Mesodermal cell (in vitro differentiated cells): Measurements from ENCODE around the gene SLC6A9.

ENCODE experiments used
- H3K27ac ChIP-seq: 2 replicates; pipeline ENCODE4 v1.7.0; 2013; ENCODE audit warnings: mild to moderate bottlenecking, low read depth, low read length, moderate library complexity; ENCODE audit not compliant: severe bottlenecking
- H3K36me3 ChIP-seq: 2 replicates; pipeline ENCODE4 v1.7.1; 2013; ENCODE audit warnings: mild to moderate bottlenecking, low read length, moderate library complexity; ENCODE audit not compliant: control insufficient read depth, insufficient read depth
- H3K4me1 ChIP-seq: one replicate; pipeline ENCODE4 v1.7.1; 2013; ENCODE audit warnings: mild to moderate bottlenecking, low read length; ENCODE audit not compliant: insufficient read depth, control insufficient read depth, poor library complexity, severe bottlenecking
- H3K4me3 ChIP-seq: 2 replicates; pipeline ENCODE4 v1.7.0; 2013; ENCODE audit warnings: low read length, control low read depth, mild to moderate bottlenecking; ENCODE audit not compliant: insufficient read depth, poor library complexity, severe bottlenecking; ENCODE audit errors: extremely low read depth
- H3K9me3 ChIP-seq: 2 replicates; pipeline ENCODE4 v1.7.1; 2013; ENCODE audit warnings: mild to moderate bottlenecking, low read length, moderate library complexity; ENCODE audit not compliant: control insufficient read depth
- WGBS, 2 experiments: methylation state at CpG; one replicate each; pipeline ENCODE4 v1.1.5; 2013; ENCODE audit warnings: missing lambda C conversion rate in 2 of 2; ENCODE audit not compliant: insufficient coverage in 2 of 2; 5-methylcytosine and 5-hydroxymethylcytosine counted together

The SLC6A9 gene

DNA sequence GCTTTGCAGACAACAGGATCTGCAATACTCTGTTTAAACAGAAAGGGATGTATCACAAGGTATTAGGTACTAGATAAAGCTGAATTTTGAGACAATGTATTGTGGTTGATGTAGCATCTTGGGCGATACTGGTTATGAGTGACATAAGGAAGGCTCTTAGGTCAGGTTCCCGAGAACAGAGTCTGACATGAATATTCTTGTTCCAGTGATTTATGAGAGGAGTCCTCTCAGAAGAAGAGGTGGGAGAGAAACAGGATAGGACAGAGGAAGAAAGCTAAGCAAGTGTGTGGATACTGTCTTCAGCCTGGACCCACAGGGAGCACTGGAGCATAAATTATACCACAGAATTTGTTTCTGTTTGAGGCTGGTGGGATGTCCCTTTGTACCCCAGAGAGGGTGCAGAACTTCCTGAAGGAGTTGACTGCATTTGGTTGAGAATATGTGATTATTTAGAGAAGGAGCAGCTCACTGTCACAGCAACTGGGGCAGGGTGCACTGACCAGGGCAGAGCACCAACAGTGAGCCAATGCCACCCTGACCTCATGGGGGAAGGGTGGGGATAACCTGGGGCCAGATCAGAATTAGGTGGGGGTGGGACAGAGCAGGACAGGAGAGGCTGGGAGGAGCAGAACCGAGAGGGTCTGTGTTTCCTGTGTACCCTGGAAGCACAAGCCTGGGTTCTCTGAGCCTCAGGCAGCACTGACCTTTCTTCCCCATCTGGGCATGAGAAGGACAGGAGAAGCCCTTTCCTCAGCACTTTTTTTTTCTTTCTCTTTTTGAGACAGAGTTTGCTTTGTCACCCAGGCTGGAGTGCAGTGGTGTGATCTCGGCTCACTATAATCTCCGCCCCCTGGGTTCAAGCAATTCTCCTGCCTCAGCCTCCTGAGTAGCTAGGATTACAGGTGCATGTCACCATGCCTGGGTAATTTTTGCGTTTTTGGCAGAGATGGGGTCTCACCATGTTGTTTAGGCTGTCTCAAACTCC, 36.3 kb upstream of the SLC6A9 start:
- 69 to 77% methylated on average over 6 of the region's 6 CpGs for WGBS, 2 experiments
- Histone ChIP-seq H3K27ac (no peak overlapping the region), H3K4me1 (no peaks in the 10 kb centered on the region), H3K4me3 (no peak overlapping the region), H3K36me3 (no peaks in the 10 kb centered on the region), H3K9me3 (no peaks in the 10 kb centered on the region)

DNA sequence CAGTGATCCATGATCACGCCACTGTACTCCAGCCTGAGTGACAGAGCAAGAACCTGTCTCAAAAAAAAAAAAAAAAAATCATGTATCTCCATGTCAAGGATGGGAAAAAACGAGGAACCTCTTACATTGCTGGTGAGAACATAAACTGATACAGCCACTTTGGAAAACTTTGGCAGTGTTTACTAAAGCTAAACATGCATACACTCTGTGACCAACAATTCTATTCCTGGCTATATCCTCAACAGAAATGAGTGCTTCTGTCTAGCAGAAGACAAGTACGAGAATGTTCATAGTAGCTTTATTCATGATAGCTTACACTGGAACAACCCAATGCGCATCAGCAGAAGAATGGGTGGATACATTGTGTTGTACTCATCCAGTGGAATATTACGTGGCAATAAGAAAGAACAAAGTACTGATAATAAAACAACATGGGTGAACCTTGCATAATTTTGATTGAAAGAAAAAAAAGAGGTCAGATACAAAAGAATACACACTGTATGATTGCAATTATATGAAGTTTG, 31.5 kb upstream of the SLC6A9 start:
- Histone ChIP-seq H3K4me3 (no peak overlapping the region), H3K36me3 (no peaks in the 10 kb centered on the region), H3K9me3 (no peaks in the 10 kb centered on the region), H3K4me1 (no peaks in the 10 kb centered on the region), H3K27ac (no peak overlapping the region)
- 50 to 96% methylated on average over 2 to 3 of the region's 5 CpGs for WGBS, 2 experiments

DNA sequence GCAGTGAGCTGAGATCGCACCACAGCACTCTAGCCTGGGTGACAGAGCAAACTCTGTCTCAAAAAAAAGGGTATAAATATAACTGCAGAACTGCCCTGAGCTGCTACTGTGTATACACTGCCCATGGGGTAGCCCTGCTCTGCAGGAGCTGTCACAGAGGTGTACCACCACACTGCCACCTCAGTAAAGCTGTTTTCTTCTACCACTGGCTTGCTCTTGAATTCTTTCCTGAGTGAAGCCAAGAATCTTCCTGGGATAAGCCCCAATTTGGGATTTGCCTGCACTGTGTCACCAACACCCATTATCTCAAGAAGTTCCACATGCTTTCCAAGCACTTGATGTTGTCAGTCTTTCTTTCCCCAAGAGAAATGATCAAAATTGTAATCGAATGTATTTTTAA, 30.6 kb upstream of the SLC6A9 start:
- Histone ChIP-seq H3K36me3 (no peaks in the 10 kb centered on the region), H3K4me1 (no peaks in the 10 kb centered on the region), H3K9me3 (no peaks in the 10 kb centered on the region), H3K4me3 (no peak overlapping the region), H3K27ac (no peak overlapping the region)
- 80 to 90% methylated on average over 1 of the region's 2 CpGs for WGBS, 2 experiments

DNA sequence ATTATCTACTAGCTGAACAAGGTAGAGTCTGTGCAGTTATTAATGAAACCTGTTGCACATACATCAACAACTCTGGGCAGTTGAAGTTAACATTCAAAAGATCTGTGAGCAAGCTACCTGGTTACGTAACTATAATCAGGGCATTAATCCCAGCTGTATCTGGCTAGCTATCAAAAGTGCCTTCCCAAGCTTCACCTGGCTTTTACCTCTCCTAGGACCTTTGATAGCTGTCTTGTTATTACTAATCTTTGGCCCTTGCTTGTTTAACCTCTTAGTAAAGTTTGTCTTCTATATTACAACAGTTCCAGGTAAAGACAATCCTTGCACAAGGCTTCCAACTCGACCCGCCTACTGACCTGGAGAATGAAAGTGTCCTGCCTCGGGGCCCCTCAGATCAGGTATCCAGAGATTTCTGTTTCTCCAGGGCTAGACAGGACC, 29.6 kb upstream of the SLC6A9 start:
- H3K4me3 ChIP-seq = no peak overlapping the region
- H3K36me3 ChIP-seq = no peaks in the 10 kb centered on the region
- 92 to 93% methylated on average over 3 to 4 of the region's 4 CpGs for WGBS, 2 experiments
- no peaks in the 10 kb centered on the region for H3K4me1 ChIP-seq
- no peaks in the 10 kb centered on the region for H3K9me3 ChIP-seq
- H3K27ac ChIP-seq = no peak overlapping the region

DNA sequence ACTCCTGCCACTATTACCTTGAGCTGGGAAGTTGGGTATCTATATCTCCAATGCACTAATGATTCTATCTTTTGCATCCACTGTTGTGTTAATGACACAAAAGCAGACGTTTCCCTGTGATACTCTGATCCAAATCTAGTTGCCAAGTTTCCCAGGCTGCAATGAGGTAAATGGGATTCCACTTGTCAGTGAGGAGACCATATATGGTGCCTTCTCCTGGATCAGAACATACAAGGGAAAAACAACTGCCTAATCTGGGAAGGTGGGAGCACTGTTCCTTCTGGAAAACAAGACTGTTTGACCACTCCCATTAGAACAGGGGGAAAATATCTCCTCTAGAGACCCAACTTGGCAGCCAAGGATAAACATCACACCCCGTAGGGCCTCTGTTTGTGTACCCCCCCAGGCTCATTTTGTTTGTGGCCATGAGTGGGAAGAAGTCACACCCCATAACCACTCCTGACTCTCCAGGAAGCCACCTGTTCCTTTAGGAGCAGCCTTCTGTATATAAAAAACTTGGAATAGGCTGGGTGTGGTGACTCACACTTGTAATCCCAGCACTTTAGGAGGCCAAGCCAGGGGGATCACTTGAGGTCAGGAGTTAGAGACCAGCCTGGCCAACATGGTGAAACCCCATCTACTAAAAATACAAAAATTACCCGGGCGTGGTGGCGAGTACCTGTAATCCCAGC, 28.5 kb upstream of the SLC6A9 start:
- no peaks in the 10 kb centered on the region for H3K4me1 ChIP-seq
- 81 to 84% methylated on average over 3 of the region's 5 CpGs for WGBS, 2 experiments
- no peaks in the 10 kb centered on the region for H3K36me3 ChIP-seq
- no peak overlapping the region for H3K4me3 ChIP-seq
- H3K9me3 ChIP-seq = no peaks in the 10 kb centered on the region
- H3K27ac ChIP-seq = no peak overlapping the region

DNA sequence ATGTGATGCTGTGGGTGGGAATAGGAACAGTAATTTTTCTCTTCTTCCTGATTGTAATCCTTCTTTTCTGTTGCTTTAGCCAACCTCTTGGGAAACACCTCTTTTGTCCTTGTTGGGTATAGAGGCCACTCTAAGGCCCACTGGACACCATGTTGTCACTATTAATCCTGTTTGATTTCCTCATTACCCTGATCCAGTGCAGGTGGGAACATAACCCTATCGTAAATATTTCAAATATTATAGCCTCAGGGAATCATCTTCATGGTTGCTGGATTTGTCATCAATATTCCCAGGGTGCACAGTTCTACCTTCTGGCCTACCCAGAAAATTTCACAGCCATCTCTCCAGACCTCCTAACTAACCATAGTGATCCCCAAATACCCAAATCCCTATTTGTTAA, 27.9 kb upstream of the SLC6A9 start:
- H3K36me3 ChIP-seq = no peaks in the 10 kb centered on the region
- WGBS, 2 experiments = 92% methylated on average over 1 of the region's 1 CpG; no CpG with 5 or more reads in 1 of the 2 experiments
- no peaks in the 10 kb centered on the region for H3K9me3 ChIP-seq
- H3K27ac ChIP-seq = no peak overlapping the region
- H3K4me1 ChIP-seq = no peaks in the 10 kb centered on the region
- no peak overlapping the region for H3K4me3 ChIP-seq

DNA sequence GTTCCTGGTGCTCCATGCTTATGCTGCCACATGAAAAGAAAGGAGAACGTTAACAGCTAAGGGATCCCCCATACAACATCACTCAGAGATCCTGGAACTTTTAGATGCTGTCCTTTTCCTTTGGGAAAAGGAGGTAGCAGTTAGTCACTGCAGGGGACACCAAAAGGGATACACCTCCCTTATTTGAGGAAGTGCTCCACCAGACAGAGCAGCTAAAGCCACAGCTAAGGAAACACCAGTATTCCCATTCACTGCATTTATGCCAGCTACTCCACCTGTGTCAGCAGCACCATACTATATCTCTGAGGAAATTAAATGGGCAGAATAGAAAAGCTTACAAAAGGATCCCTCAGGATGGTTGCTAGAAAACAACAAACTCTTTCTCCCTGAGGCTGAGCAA, 26.0 kb upstream of the SLC6A9 start:
- no peaks in the 10 kb centered on the region for H3K4me1 ChIP-seq
- H3K9me3 ChIP-seq = no peaks in the 10 kb centered on the region
- no peaks in the 10 kb centered on the region for H3K36me3 ChIP-seq
- H3K4me3 ChIP-seq = no peak overlapping the region
- no peak overlapping the region for H3K27ac ChIP-seq
- no CpG with 5 or more reads among the region's 1 CpG for whole genome bisulfite sequencing, 2 experiments

DNA sequence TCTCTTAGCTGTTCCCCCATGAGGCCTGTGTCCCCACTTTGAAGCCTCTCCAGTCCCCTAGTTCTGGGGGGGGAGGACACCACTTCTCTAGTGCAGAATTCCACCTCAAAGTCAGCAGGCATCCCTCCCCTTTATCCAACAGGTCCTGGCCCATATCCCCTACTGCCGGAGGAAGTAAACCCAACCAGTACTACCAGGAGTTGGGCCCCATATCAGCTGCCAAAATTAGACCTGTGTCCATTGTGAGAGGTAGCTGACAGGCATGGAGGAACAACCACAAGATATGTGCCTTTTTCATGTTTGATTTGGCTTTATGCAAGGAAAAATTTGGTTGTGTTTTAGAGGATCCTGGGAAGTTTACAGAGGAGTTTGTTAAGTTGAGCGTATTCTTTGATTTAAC, 22.1 kb upstream of the SLC6A9 start:
- Histone ChIP-seq H3K9me3 (no peaks in the 10 kb centered on the region), H3K27ac (no peak overlapping the region), H3K4me3 (no peak overlapping the region), H3K4me1 (peaks cover 10% of the 10 kb centered on the region), H3K36me3 (no peaks in the 10 kb centered on the region)
- 80% methylated on average over 1 of the region's 2 CpGs; no CpG with 5 or more reads in 1 of the 2 experiments for WGBS, 2 experiments

DNA sequence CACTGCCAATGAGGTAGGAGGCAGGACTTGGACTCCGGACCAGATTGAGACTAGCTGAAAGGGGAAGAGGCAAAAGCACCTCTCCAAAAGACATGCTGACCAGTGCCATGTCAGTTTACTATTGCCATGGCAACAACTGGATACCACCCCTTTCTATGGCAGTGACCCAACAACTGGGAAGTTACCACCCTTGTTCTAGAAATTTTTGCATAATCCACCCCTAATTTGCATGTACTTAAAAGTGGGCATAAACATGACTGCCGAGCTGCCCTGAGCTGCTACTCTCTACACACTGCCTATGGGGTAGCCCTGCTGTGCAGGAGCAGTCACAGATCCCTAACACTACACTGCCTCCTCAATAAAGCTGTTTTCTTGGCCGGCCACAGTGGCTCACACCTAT, 19.0 kb upstream of the SLC6A9 start:
- whole genome bisulfite sequencing, 2 experiments = 67 to 69% methylated on average over 3 of the region's 3 CpGs
- no peaks in the 10 kb centered on the region for H3K36me3 ChIP-seq
- H3K9me3 ChIP-seq = no peaks in the 10 kb centered on the region
- H3K4me1 ChIP-seq = peaks cover 22% of the 10 kb centered on the region
- H3K4me3 ChIP-seq = no peak overlapping the region
- H3K27ac ChIP-seq = no peak overlapping the region

DNA sequence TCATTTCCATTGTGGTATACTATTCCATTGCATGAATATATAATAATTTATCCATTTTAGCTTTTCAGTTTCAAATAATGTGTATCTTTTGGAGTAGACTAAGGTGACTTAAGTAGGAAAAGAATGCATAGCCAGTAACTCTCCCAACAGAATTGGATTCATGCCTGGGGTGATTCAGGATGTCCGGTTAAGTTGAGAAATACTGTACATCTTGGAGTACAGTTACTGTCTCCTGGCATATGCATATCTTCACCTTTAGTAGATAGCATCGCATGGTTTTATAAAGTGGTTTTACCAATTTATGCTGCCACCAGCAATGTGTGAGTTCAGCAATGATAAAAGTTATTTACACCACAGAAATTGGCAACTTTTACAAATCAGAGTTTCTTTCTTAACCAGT, 18.6 kb upstream of the SLC6A9 start:
- Histone ChIP-seq H3K36me3 (no peaks in the 10 kb centered on the region), H3K9me3 (no peaks in the 10 kb centered on the region), H3K27ac (no peak overlapping the region), H3K4me3 (no peak overlapping the region), H3K4me1 (peaks cover 22% of the 10 kb centered on the region)
- 82% methylated on average over 2 of the region's 2 CpGs; no CpG with 5 or more reads in 1 of the 2 experiments for WGBS, 2 experiments
